Skeletal muscle tissue (tissue), 2 donors: ENCODE data around the gene B4GALT1. TPM values are rescaled to one million over a fixed set of nuclear protein-coding genes. Genes with fewer than 3 reads are reported as not detected.

Source experiments
- small RNA-seq: library from RNA; depleted of rRNA; stranded (forward); fragments of <200 nt; gene quantifications from one replicate; pipeline ENCODE3, GENCODE V24; 2014
- total RNA-seq: library from RNA; depleted of rRNA; stranded (reverse); fragments of >200 nt; gene quantifications from one replicate; pipeline ENCODE4 v1.2.3, GENCODE V29; 2014

Gene B4GALT1
- total RNA-seq, 1 donor from 2014 or later = 14.1 TPM

Small RNA genes lying within 50 kb of the gene (small RNA-seq; reads per million reads assigned to genes)
- gene RNU4ATAC15P = not detected

Other genes with a start within 250 kb of the B4GALT1 start
- 15.1 TPM for gene APTX, start 165.7 kb downstream of the B4GALT1 start, total RNA-seq
- 54.3 TPM for gene DNAJA1, start 142.1 kb downstream of the B4GALT1 start, total RNA-seq
- gene SMU1, start 90.7 kb downstream of the B4GALT1 start, total RNA-seq = 30.3 TPM
- gene SPINK4, start 72.8 kb upstream of the B4GALT1 start, total RNA-seq = not detected
- gene BAG1, start 97.4 kb upstream of the B4GALT1 start, total RNA-seq = 40.2 TPM
- gene CHMP5, start 97.7 kb upstream of the B4GALT1 start, total RNA-seq = 52.7 TPM
- 15.1 TPM for gene NFX1, start 123.2 kb upstream of the B4GALT1 start, total RNA-seq
- gene AQP7, start 235.2 kb upstream of the B4GALT1 start, total RNA-seq = 6.3 TPM